HCT116 (cell line): Measurements from ENCODE around the gene SYNDIG1. TPM values are rescaled to one million over a fixed set of nuclear protein-coding genes. Genes with fewer than 3 reads are reported as not detected.

Experiments used
- ATAC-seq: fragments of 200-7000 bp; cut with Tn5 transposase; 2 replicates; pipeline ENCODE4 v1.9.1; 2020; ENCODE audit warnings: mild to moderate bottlenecking, moderate library complexity
- BruUV-seq: library from RNA; stranded (reverse); fragments of 400-500 nt; replicated peaks from 2 replicates; lab custom pipeline; 2021; lab: Mats Ljungman, UMichigan
- CTCF ChIA-PET: fragments of 300-600 bp; sonication (Branson Sonifier 250); formaldehyde crosslinking; loops from one replicate; lab custom pipeline; 2021; ENCODE audit warnings: antibody characterized with exemption; lab: Charles Lee
- POLR2A ChIA-PET: fragments of 300-600, 350-600 bp; sonication (Branson Sonifier 250); formaldehyde crosslinking; loops from one replicate; lab custom pipeline; 2021; ENCODE audit warnings: antibody characterized with exemption; lab: Charles Lee
- RAD21 ChIA-PET, 2 experiments: fragments of 300-600 bp; sonication (Branson Sonifier 250); formaldehyde crosslinking; loops; one replicate each; lab custom pipeline; 2023; ENCODE audit warnings: low total read pairs in 2 of 2; ENCODE audit not compliant: uncharacterized antibody in 2 of 2, unreplicated experiment in 2 of 2, low non-redundant PET in 1 of 2; lab: Charles Lee
- DNase-seq: peaks from one replicate; pipeline ENCODE4 v3.0.0-alpha.2; 2010; ENCODE audit warnings: low read depth, low spot score
- H2AFZ ChIP-seq: fragments of 200-600 bp; shearing (Covaris generic), sonication (generic); 2 replicates; pipeline ENCODE4 v1.6.1; 2017; ENCODE audit warnings: low read depth, mixed run types, mixed read lengths, antibody characterized with exemption, low read length; ENCODE audit not compliant: poor library complexity, severe bottlenecking
- H3K27ac ChIP-seq: 2 replicates; pipeline ENCODE4 v1.5.1; 2012; ENCODE audit warnings: low read depth, low read length
- H3K27me3 ChIP-seq: fragments of 200-600 bp; sonication (generic); 2 replicates; pipeline ENCODE4 v1.6.1; 2016; ENCODE audit warnings: mixed run types, low read length, mixed read lengths; ENCODE audit not compliant: insufficient read depth
- H3K36me3 ChIP-seq, 2 experiments: fragments of 200-500 bp in 1 of 2; fragments of 200-600 bp in 1 of 2; sonication (Bioruptor generic) in 1 of 2; sonication (generic) in 1 of 2; 2 replicates each; pipeline versions ENCODE4 v1.5.1 to v1.6.1; 2014 to 2016; ENCODE audit warnings: low read length in 2 of 2, inconsistent platforms in 1 of 2, mixed read lengths in 1 of 2, mixed run types in 1 of 2; ENCODE audit not compliant: insufficient read depth in 2 of 2, control insufficient read depth in 1 of 2
- H3K4me1 ChIP-seq, 2 experiments: fragments of 200-600 bp in 1 of 2; sonication (generic) in 1 of 2; 2 replicates each; pipeline versions ENCODE4 v1.5.1 to v1.6.1; 2012 to 2017; ENCODE audit warnings: low read length in 2 of 2, inconsistent platforms in 1 of 2, mild to moderate bottlenecking in 1 of 2, mixed read lengths in 1 of 2, mixed run types in 1 of 2, moderate library complexity in 1 of 2; ENCODE audit not compliant: insufficient read depth in 2 of 2, control insufficient read depth in 1 of 2
- H3K4me2 ChIP-seq: fragments of 200-600 bp; sonication (generic); 2 replicates; pipeline ENCODE4 v1.6.1; 2017; ENCODE audit warnings: mixed run types, low read length, mixed read lengths
- H3K4me3 ChIP-seq, 2 experiments: fragments of 200-600 bp in 1 of 2; sonication (generic) in 1 of 2; replicated peaks in 1 of 2; 2 replicates each; pipeline ENCODE4 v1.5.1; 2011 to 2016; ENCODE audit warnings: low read length in 2 of 2, control low read depth in 1 of 2, low read depth in 1 of 2, mild to moderate bottlenecking in 1 of 2, mixed read lengths in 1 of 2, mixed run types in 1 of 2
- H3K79me2 ChIP-seq: fragments of 200-600 bp; sonication (generic); 2 replicates; pipeline ENCODE4 v1.6.1; 2017; ENCODE audit warnings: mild to moderate bottlenecking, mixed run types, low read length, moderate library complexity, mixed read lengths; ENCODE audit not compliant: insufficient read depth
- H3K9ac ChIP-seq: fragments of 200-600 bp; sonication (generic); 2 replicates; pipeline ENCODE4 v1.6.1; 2016; ENCODE audit warnings: low read length, mixed read lengths
- H3K9me2 ChIP-seq: fragments of 200-600 bp; sonication (generic), shearing (Covaris generic); 2 replicates; pipeline ENCODE4 v1.6.1; 2017; ENCODE audit warnings: mixed run types, mild to moderate bottlenecking, moderate library complexity; ENCODE audit not compliant: insufficient read depth
- H3K9me3 ChIP-seq, 2 experiments: fragments of 200-500 bp in 1 of 2; fragments of 200-600 bp in 1 of 2; sonication (Bioruptor generic) in 1 of 2; sonication (generic) in 1 of 2; 2 replicates each; pipeline ENCODE4 v1.6.1; 2014 to 2017; ENCODE audit warnings: low read length in 2 of 2, mixed read lengths in 2 of 2, inconsistent platforms in 1 of 2, low read depth in 1 of 2, mild to moderate bottlenecking in 1 of 2, mixed run types in 1 of 2, moderate library complexity in 1 of 2; ENCODE audit not compliant: control insufficient read depth in 1 of 2, insufficient read depth in 1 of 2
- H4K20me1 ChIP-seq: fragments of 200-600 bp; sonication (generic), shearing (Covaris generic); 2 replicates; pipeline ENCODE4 v1.6.1; 2017; ENCODE audit warnings: mixed run types, mild to moderate bottlenecking, moderate library complexity; ENCODE audit not compliant: insufficient read depth
- CEBPB ChIP-seq: IDR thresholded peaks from 2 replicates; pipeline ENCODE4 v1.6.1; 2012; ENCODE audit warnings: low read depth
- ELF1 ChIP-seq: IDR thresholded peaks from 2 replicates; pipeline ENCODE4 v1.6.1; 2012; ENCODE audit warnings: low read depth, borderline replicate concordance
- EZH2phosphoT487 ChIP-seq: fragments of 200-600 bp; IDR thresholded peaks from 2 replicates; pipeline ENCODE4 v1.6.1; 2018; ENCODE audit warnings: antibody characterized with exemption, borderline replicate concordance
- JUND ChIP-seq: IDR thresholded peaks from 2 replicates; pipeline ENCODE4 v1.6.1; 2012
- POLR2AphosphoS5 ChIP-seq: IDR thresholded peaks from 2 replicates; pipeline ENCODE4 v1.6.1; 2011; ENCODE audit warnings: mild to moderate bottlenecking, low read depth, low read length, moderate library complexity
- SIN3A ChIP-seq: IDR thresholded peaks from 2 replicates; pipeline ENCODE4 v1.6.1; 2012; ENCODE audit warnings: low read depth
- YY1 ChIP-seq: IDR thresholded peaks from 2 replicates; pipeline ENCODE4 v1.6.1; 2011; ENCODE audit warnings: low read length, low read depth, moderate library complexity, mild to moderate bottlenecking; ENCODE audit not compliant: insufficient replicate concordance; ENCODE audit errors: extremely low read depth
- intact Hi-C: fragments of 100-400 bp; cut with micrococcal nuclease; formaldehyde crosslinking; loops from 2 replicates; pipeline ENCODE4 v1.10.0; 2022
- total RNA-seq: library from RNA; stranded (reverse); gene quantifications from one replicate; pipeline ENCODE4 v1.2.1, GENCODE V29; 2021; ENCODE audit not compliant: unreplicated experiment
- TF ChIP-seq, protein P1 (sequence below): IDR thresholded peaks from 2 replicates; pipeline ENCODE4 v1.6.1; 2012; ENCODE audit warnings: low read depth

Gene SYNDIG1
- total RNA-seq, 1 experiment from 2014 or later = not detected

DNA sequence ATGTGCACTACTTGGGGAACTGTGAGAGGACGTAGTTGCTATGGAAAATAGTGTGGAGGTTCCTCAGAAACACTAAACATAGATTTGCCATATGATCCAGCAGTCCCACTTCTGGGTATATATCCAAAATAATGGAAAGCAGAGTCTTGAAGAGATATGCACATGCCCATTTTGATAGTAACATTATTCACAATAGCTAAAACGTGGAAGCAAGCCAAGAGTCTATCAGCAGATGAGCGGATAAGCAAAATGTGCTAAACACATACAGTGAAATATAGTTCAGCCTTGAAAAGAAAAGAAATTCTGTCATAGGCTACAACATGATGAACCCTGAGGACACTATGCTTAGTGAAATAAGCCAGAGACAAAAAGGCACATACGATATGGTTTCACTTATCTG is 11.1 kb downstream of the SYNDIG1 start:
- BruUV-seq = no TSS peak
- no peak overlapping the region for H3K9ac ChIP-seq
- DNase-seq (no peak), ATAC-seq (no peak)
- no peak overlapping the region for H3K27ac ChIP-seq
- no peak overlapping the region for H3K4me3 ChIP-seq
- TF ChIP-seq EZH2phosphoT487 (no peak), SIN3A (no peak)
- CTCF ChIA-PET = no interaction called here
- no peaks in the 10 kb centered on the region; the same call in 1 of the 2 replicates for H4K20me1 ChIP-seq
- RAD21 ChIA-PET = no interaction called here
- no peaks in the 10 kb centered on the region for H3K9me2 ChIP-seq
- intact Hi-C loops = no loop called here
- no peaks in the 10 kb centered on the region for H3K79me2 ChIP-seq
- no peaks in the 10 kb centered on the region for H3K9me3 ChIP-seq
- H3K27me3 ChIP-seq = peaks cover 5% of the 10 kb centered on the region; the same call in 1 of the 2 replicates
- no peak overlapping the region for H3K4me2 ChIP-seq
- H3K36me3 ChIP-seq = no peaks in the 10 kb centered on the region
- H3K4me1 ChIP-seq = no peaks in the 10 kb centered on the region
- H2AFZ ChIP-seq = no peak overlapping the region
- POLR2A ChIA-PET = no interaction called here

DNA sequence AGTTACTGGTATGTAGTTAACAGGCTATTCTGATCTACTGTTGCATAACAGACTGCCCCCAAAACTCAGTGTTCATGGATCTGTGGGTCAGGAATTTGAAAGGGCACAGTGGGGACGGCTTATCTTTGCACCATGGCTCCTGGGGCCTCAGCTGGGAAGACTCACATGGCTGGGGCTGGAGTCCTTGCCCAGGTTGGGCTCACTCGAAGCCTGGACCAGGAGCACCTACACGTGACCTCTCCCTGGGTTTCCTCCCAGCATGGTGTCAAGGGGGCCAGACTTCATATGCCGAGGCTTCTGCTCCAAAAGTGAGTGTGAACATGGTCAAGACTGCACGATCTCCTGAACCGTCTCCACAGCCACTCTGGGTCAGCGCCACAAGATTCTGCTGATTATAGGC is 11.7 kb downstream of the SYNDIG1 start:
- no TSS peak for BruUV-seq
- no peak overlapping the region for H3K27ac ChIP-seq
- no peaks in the 10 kb centered on the region for H3K4me1 ChIP-seq
- intact Hi-C loops = no loop called here
- TF ChIP-seq JUND = no peak
- TF ChIP-seq, protein P1, sequence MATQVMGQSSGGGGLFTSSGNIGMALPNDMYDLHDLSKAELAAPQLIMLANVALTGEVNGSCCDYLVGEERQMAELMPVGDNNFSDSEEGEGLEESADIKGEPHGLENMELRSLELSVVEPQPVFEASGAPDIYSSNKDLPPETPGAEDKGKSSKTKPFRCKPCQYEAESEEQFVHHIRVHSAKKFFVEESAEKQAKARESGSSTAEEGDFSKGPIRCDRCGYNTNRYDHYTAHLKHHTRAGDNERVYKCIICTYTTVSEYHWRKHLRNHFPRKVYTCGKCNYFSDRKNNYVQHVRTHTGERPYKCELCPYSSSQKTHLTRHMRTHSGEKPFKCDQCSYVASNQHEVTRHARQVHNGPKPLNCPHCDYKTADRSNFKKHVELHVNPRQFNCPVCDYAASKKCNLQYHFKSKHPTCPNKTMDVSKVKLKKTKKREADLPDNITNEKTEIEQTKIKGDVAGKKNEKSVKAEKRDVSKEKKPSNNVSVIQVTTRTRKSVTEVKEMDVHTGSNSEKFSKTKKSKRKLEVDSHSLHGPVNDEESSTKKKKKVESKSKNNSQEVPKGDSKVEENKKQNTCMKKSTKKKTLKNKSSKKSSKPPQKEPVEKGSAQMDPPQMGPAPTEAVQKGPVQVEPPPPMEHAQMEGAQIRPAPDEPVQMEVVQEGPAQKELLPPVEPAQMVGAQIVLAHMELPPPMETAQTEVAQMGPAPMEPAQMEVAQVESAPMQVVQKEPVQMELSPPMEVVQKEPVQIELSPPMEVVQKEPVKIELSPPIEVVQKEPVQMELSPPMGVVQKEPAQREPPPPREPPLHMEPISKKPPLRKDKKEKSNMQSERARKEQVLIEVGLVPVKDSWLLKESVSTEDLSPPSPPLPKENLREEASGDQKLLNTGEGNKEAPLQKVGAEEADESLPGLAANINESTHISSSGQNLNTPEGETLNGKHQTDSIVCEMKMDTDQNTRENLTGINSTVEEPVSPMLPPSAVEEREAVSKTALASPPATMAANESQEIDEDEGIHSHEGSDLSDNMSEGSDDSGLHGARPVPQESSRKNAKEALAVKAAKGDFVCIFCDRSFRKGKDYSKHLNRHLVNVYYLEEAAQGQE = no peak
- no peak for TF ChIP-seq ELF1
- TF ChIP-seq CEBPB = no peak
- no peak for TF ChIP-seq EZH2phosphoT487
- no peak for TF ChIP-seq YY1
- no peak for TF ChIP-seq POLR2AphosphoS5
- TF ChIP-seq, all 23 proteins: peak for 0
- Histone ChIP-seq H3K27me3 (0 out of 2 replicates have a peak, but pooled peaks cover 4% of the 10 kb centered on the region), H2AFZ (no peak overlapping the region), H3K9ac (no peak overlapping the region), H3K4me3 (no peak overlapping the region), H3K79me2 (no peaks in the 10 kb centered on the region), H4K20me1 (no peaks in the 10 kb centered on the region), H3K9me2 (no peaks in the 10 kb centered on the region), H3K36me3 (no peaks in the 10 kb centered on the region), H3K4me2 (no peak overlapping the region), H3K9me3 (no peaks in the 10 kb centered on the region)
- POLR2A ChIA-PET = no interaction called here
- ATAC-seq (no peak), DNase-seq (no peak)
- RAD21 ChIA-PET = no interaction called here
- CTCF ChIA-PET = no interaction called here
